SIG-M5 treated with dmso at 0.1 percent for 504 hours (cell line): ENCODE results near the gene NUP133.
"Not testable (repeated sequence)": the region's sequence is repeated elsewhere in the genome, so short reads cannot be mapped to it uniquely, and the experiment has no call there.

Source experiments
- DNase-seq: peaks from one replicate; lab custom pipeline; 2025; ENCODE audit not compliant: unreplicated experiment; lab: John Stamatoyannopoulos, UW

NUP133 gene

GRCh38 chr1:229420224-229420623, 87.9 kb downstream of the NUP133 start:
- DNase-seq: no peak

- not testable (repeated sequence) for DNase-seq
Observed at GRCh38 chr1:229418586-229418985, 89.6 kb downstream of the NUP133 start.

GRCh38 chr1:229412810-229413209, 95.3 kb downstream of the NUP133 start:
- not testable (repeated sequence) for DNase-seq

- no peak for DNase-seq
Observed at GRCh38 chr1:229412056-229412455, 96.1 kb downstream of the NUP133 start.

GRCh38 chr1:229411434-229412055, 96.6 kb downstream of the NUP133 start:
- DNase-seq: peak; percentile 28

GRCh38 chr1:229410692-229411433, 97.3 kb downstream of the NUP133 start:
- DNase-seq: peak; percentile 82

- peak; percentile 31 for DNase-seq
Observed at GRCh38 chr1:229410370-229410691, 97.8 kb downstream of the NUP133 start.

GRCh38 chr1:229409616-229410369, 98.3 kb downstream of the NUP133 start:
- DNase-seq: no peak

GRCh38 chr1:229408458-229409037, 99.6 kb downstream of the NUP133 start:
- no peak for DNase-seq

- no peak for DNase-seq
Observed at GRCh38 chr1:229407206-229408026, 100.7 kb downstream of the NUP133 start.

GRCh38 chr1:229406798-229407197, 101.3 kb downstream of the NUP133 start:
- DNase-seq: no peak

GRCh38 chr1:229403573-229403972, 104.6 kb downstream of the NUP133 start:
- no peak for DNase-seq

GRCh38 chr1:229402993-229403392, 105.1 kb downstream of the NUP133 start:
- DNase-seq: no peak

- DNase-seq: not testable (repeated sequence)
Observed at GRCh38 chr1:229402329-229402728, 105.8 kb downstream of the NUP133 start.

- no peak for DNase-seq
Observed at GRCh38 chr1:229397762-229398161, 110.4 kb downstream of the NUP133 start.

- DNase-seq: no peak
Observed at GRCh38 chr1:229396585-229397206, 111.4 kb downstream of the NUP133 start.

- not testable (repeated sequence) for DNase-seq
Observed at GRCh38 chr1:229394517-229394916, 113.6 kb downstream of the NUP133 start.

GRCh38 chr1:229392936-229393335, 115.2 kb downstream of the NUP133 start:
- no peak for DNase-seq
